Measurements from ENCODE around the gene MAPK8. TPM values are rescaled to one million over a fixed set of nuclear protein-coding genes. Genes with fewer than 3 reads are reported as not detected.

MAPK8 gene
- total and polyA plus RNA-seq, 2 of the 4 experiments (the other 2 are of a cell fraction) = 41.5 to 54.7 TPM

GRCh38 chr10:48411510-48411909 lies 105.0 kb downstream of the MAPK8 start:
- H4K20me1 ChIP-seq (ENCODE audit: insufficient read depth, low read length) = no peaks in the 10 kb centered on the region; the same call in 1 of the 2 replicates
- no peak overlapping the region for H3K9ac ChIP-seq (ENCODE audit: low read depth, low read length)
- no peak overlapping the region for H2BK5ac ChIP-seq (ENCODE audit: low read depth, low read length, poor library complexity, severe bottlenecking)
- H3K27me3 ChIP-seq (ENCODE audit: control insufficient read depth, insufficient read depth, low read length) = no peaks in the 10 kb centered on the region
- no peak overlapping the region for H4K5ac ChIP-seq (ENCODE audit: low read depth, low read length)
- dilution Hi-C loops (cut with HindIII; ENCODE audit: low sequenced_read_pairs, unreplicated experiment) = no loop called here
- no peak for TF ChIP-seq RCOR1 (IDR thresholded peaks at IDR 0.05; ENCODE audit: insufficient replicate concordance, low read length)
- no peak for TF ChIP-seq ELK1 (IDR thresholded peaks at IDR 0.05; ENCODE audit: borderline replicate concordance, low read depth, low read length)
- H3K9me3 ChIP-seq (ENCODE audit: control insufficient read depth, insufficient read depth, low read length) = peaks cover 8% of the 10 kb centered on the region
- no TSS peak for BruUV-seq (replicated peaks)
- intact Hi-C loops (cut with micrococcal nuclease) = no loop called here
- WGBS, 2 experiments (ENCODE audit: extremely low coverage in 2 of 2, insufficient read length in 1 of 2) = no CpG with 5 or more reads among the region's 2 CpGs
- H3K18ac ChIP-seq (ENCODE audit: low read depth, low read length) = no peak overlapping the region
- DNase-seq (no peak), ATAC-seq (ENCODE audit: low read depth) (no peak)
- no peak overlapping the region for H3K4me2 ChIP-seq (ENCODE audit: low read depth, low read length)
- peaks cover 19 to 28% of the 10 kb centered on the region in 2 experiments; a peak in 3 of 4 replicates for H3K79me1 ChIP-seq (ENCODE audit: low read depth in 1 of 2, low read length in 2 of 2)
- no peak overlapping the region for H2AK9ac ChIP-seq (replicated peaks; ENCODE audit: low read depth, low read length, poor library complexity)
- in situ Hi-C loops (cut with MboI; ENCODE audit: low sequenced_read_pairs) = no loop called here
- no peak overlapping the region for H3K27ac ChIP-seq (ENCODE audit: insufficient read depth, low read length)
- no peak overlapping the region for H2AFZ ChIP-seq (replicated peaks; ENCODE audit: low read length, poor library complexity)
- POLR2A ChIA-PET (ENCODE audit: unreplicated experiment) = no interaction called here
- peaks cover 6% of the 10 kb centered on the region; the same call in 1 of the 2 replicates for H3K9me1 ChIP-seq (ENCODE audit: insufficient read depth, low read length)
- H3K4ac ChIP-seq (ENCODE audit: low read depth, low read length) = no peak overlapping the region
- no peak overlapping the region for H3K56ac ChIP-seq (ENCODE audit: extremely low read depth, insufficient read depth, low read length)
- peaks cover 6% of the 10 kb centered on the region for H3K36me3 ChIP-seq (ENCODE audit: control insufficient read depth, insufficient read depth, low read length)
- no peak overlapping the region for H2BK15ac ChIP-seq (ENCODE audit: low read depth, low read length)
- H3K4me3 ChIP-seq (ENCODE audit: insufficient read depth, low read depth, low read length) = no peak overlapping the region
- H2AK5ac ChIP-seq (ENCODE audit: low read depth, low read length) = no peak overlapping the region
- H2BK20ac ChIP-seq (ENCODE audit: low read depth, low read length) = no peak overlapping the region
- H4K91ac ChIP-seq (ENCODE audit: insufficient read depth, low read depth, low read length) = no peak overlapping the region
- no peak overlapping the region for H3K23ac ChIP-seq (ENCODE audit: low read depth, low read length)
- CTCF ChIA-PET = no interaction called here
- H3K14ac ChIP-seq (replicated peaks; ENCODE audit: low read depth, low read length) = no peak overlapping the region
- H4K8ac ChIP-seq (ENCODE audit: low read depth in 2 of 2, low read length in 2 of 2) = no peak overlapping the region
- H2BK120ac ChIP-seq (ENCODE audit: low read depth, low read length) = no peak overlapping the region
- peaks cover 6% of the 10 kb centered on the region; the same call in 1 of the 2 replicates for H3K4me1 ChIP-seq (ENCODE audit: control insufficient read depth, insufficient read depth, low read length)

Measured in IMR-90 (cell line).